AG10803 (cell line): ENCODE measurements around the gene ERBB3.
A peak's percentile ranks its signal among the peaks of the same experiment; 100 is the strongest.

Source experiments
- DNase-seq: peaks from one replicate; pipeline ENCODE4 v3.0.0; 2010; ENCODE audit warnings: low read depth
- H3K4me3 ChIP-seq: 2 replicates; pipeline ENCODE4 v1.5.1; 2011; ENCODE audit warnings: mild to moderate bottlenecking, low read length, control low read depth
- TF ChIP-seq, protein P1 (sequence below): conservative IDR thresholded peaks from 2 replicates; pipeline ENCODE4 v1.5.1; 2011; ENCODE audit warnings: mild to moderate bottlenecking, low read length, control low read depth, inconsistent platforms

The ERBB3 gene

DNA sequence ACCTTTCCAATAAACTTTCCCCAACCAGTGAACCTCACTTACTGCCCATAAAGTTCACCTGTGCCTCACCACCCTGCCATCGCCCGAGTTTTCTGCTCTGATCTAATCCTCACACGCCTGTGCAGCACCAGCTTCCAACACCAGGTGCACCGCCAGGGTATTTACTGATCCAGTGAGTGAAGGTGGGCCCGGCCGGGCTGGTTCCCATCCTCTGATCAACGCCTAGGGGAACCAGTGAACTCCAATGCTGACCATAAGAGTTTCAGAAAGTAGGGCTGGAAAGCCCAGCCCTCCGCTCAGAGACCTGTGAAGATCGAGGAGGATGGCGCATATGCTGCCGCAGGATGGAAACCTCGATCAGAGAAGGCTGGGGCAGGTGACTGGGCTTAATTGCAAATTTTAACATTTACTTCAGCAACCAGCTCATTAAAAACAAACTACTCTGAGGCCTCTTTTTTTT lies 71.7 kb downstream of the ERBB3 start:
- TF ChIP-seq, protein P1, sequence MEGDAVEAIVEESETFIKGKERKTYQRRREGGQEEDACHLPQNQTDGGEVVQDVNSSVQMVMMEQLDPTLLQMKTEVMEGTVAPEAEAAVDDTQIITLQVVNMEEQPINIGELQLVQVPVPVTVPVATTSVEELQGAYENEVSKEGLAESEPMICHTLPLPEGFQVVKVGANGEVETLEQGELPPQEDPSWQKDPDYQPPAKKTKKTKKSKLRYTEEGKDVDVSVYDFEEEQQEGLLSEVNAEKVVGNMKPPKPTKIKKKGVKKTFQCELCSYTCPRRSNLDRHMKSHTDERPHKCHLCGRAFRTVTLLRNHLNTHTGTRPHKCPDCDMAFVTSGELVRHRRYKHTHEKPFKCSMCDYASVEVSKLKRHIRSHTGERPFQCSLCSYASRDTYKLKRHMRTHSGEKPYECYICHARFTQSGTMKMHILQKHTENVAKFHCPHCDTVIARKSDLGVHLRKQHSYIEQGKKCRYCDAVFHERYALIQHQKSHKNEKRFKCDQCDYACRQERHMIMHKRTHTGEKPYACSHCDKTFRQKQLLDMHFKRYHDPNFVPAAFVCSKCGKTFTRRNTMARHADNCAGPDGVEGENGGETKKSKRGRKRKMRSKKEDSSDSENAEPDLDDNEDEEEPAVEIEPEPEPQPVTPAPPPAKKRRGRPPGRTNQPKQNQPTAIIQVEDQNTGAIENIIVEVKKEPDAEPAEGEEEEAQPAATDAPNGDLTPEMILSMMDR = peak; percentile 33
- no peak for DNase-seq
- H3K4me3 ChIP-seq = peak overlapping the region; percentile 75

DNA sequence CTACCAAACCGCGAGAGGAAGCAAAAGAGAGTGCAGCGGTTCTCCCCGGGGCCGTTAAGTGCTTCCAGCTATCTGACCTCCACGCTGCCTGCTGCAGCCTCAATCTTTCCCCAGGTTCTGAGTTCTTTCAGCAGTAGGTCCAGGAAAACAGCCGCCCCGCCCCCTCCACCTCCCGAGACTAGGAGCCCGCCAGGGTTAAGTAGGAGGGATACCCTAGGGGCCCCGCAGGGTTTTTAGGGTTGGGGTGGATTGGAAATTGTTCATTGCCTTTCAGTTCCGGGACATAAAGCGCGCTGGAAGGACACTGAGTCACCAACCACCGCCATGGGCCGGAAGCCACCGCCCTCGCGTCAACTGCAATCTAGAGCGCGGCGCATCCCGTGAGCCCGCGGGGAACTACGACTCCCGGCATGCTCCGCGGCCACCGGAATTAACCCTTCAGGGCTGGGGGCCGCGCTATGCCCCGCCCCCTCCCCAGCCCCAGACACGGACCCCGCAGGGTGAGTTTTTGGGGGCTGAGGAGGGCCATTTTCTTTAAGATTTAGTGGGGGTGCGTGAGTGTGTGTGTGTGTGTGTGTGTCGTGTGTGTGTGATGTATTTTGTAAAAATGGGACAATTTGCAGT lies 72.3 kb downstream of the ERBB3 start, which contains the start of gene MYL6B:
Gene MYL6B (plus strand): TSS at position 456 of the 624 bp plus-strand sequence. CDS start 1,332 bp downstream, outside the sequence.
- DNase-seq = peak; percentile 85
- TF ChIP-seq, protein P1 = no peak
- H3K4me3 ChIP-seq = peak within 1 kb of the TSS; percentile 75
